Neural cell (in vitro differentiated cells): ENCODE results near the gene SHOX. TPM values are rescaled to one million over a fixed set of nuclear protein-coding genes. Genes with fewer than 3 reads are reported as not detected.
"Not testable (repeated sequence)": the region's sequence is repeated elsewhere in the genome, so short reads cannot be mapped to it uniquely, and the experiment has no call there.

Experiments
- H2AFZ ChIP-seq: fragments of 200-600, 300-800 bp; sonication (generic), shearing (Covaris generic); 2 replicates; pipeline ENCODE4 v1.6.0; 2014; ENCODE audit warnings: low read depth, mild to moderate bottlenecking, antibody characterized with exemption, low read length, moderate library complexity
- H3F3A ChIP-seq: fragments of 200-600 bp; shearing (Covaris generic); 2 replicates; pipeline ENCODE4 v1.6.1; 2016; ENCODE audit warnings: mild to moderate bottlenecking, moderate library complexity, mixed read lengths, antibody characterized with exemption, low read length; ENCODE audit not compliant: insufficient read depth, poor library complexity, severe bottlenecking
- H3K27ac ChIP-seq: fragments of 200-600, 300-800 bp; sonication (generic), shearing (Covaris generic); 2 replicates; pipeline ENCODE4 v1.5.1; 2014; ENCODE audit warnings: mild to moderate bottlenecking, low read length, moderate library complexity
- H3K27me3 ChIP-seq: fragments of 300-800, 200-600 bp; sonication (generic), shearing (Covaris generic); 2 replicates; pipeline ENCODE4 v1.6.0; 2014; ENCODE audit warnings: mild to moderate bottlenecking, low read depth, low read length, moderate library complexity; ENCODE audit not compliant: insufficient read depth
- H3K36me3 ChIP-seq: fragments of 300-800, 200-600 bp; sonication (generic), shearing (Covaris generic); 2 replicates; pipeline ENCODE4 v1.5.1; 2014; ENCODE audit warnings: mild to moderate bottlenecking, antibody characterized with exemption, low read length, moderate library complexity; ENCODE audit not compliant: insufficient read depth
- H3K4me2 ChIP-seq: fragments of 300-800, 200-600 bp; sonication (generic), shearing (Covaris generic); 2 replicates; pipeline ENCODE4 v1.6.0; 2014; ENCODE audit warnings: mild to moderate bottlenecking, low read length
- H3K4me3 ChIP-seq: fragments of 300-800, 200-600 bp; sonication (generic), shearing (Covaris generic); 2 replicates; pipeline ENCODE4 v1.5.1; 2014; ENCODE audit warnings: mild to moderate bottlenecking, low read length, moderate library complexity
- H3K79me2 ChIP-seq: fragments of 200-600 bp; shearing (Covaris generic); replicated peaks from 2 replicates; pipeline ENCODE4 v1.6.0; 2014; ENCODE audit warnings: mild to moderate bottlenecking, low read length, moderate library complexity; ENCODE audit not compliant: insufficient read depth
- H3K9ac ChIP-seq: fragments of 300-800, 200-600 bp; sonication (generic), shearing (Covaris generic); 2 replicates; pipeline ENCODE4 v1.6.1; 2016; ENCODE audit warnings: mild to moderate bottlenecking, low read length, mixed read lengths
- H3K9me2 ChIP-seq: fragments of 200-600 bp; shearing (Covaris generic); 2 replicates; pipeline ENCODE4 v1.6.1; 2016; ENCODE audit warnings: mild to moderate bottlenecking, low read length, mixed read lengths; ENCODE audit not compliant: insufficient read depth
- H3K9me3 ChIP-seq: fragments of 200-600, 300-800 bp; sonication (generic), shearing (Covaris generic); 2 replicates; pipeline ENCODE4 v1.6.1; 2016; ENCODE audit warnings: mild to moderate bottlenecking, mixed run types, low read length, moderate library complexity, mixed read lengths
- H4K20me1 ChIP-seq: fragments of 200-600 bp; shearing (Covaris generic); 2 replicates; pipeline ENCODE4 v1.6.1; 2016; ENCODE audit warnings: mild to moderate bottlenecking, mixed run types; ENCODE audit not compliant: insufficient read depth
- CTCF ChIP-seq: fragments of 450-650 bp; IDR thresholded peaks from 2 replicates; pipeline ENCODE4 v1.5.1; 2014; ENCODE audit warnings: antibody characterized with exemption, mild to moderate bottlenecking, moderate library complexity; ENCODE audit not compliant: poor library complexity, severe bottlenecking
- EP300 ChIP-seq: fragments of 450-650 bp; conservative IDR thresholded peaks from 2 replicates; pipeline ENCODE4 v1.6.1; 2014; ENCODE audit warnings: antibody characterized with exemption, mild to moderate bottlenecking, moderate library complexity; ENCODE audit not compliant: poor library complexity, severe bottlenecking
- EZH2 ChIP-seq: fragments of 200-600, 300-800 bp; shearing (Covaris generic), sonication (generic); IDR thresholded peaks from 2 replicates; pipeline ENCODE4 v1.6.1; 2014; ENCODE audit warnings: antibody characterized with exemption, low read length, borderline replicate concordance, mild to moderate bottlenecking; ENCODE audit not compliant: insufficient read depth, poor library complexity, severe bottlenecking
- MXI1 ChIP-seq: fragments of 450-650 bp; conservative IDR thresholded peaks from 2 replicates; pipeline ENCODE4 v1.6.1; 2014; ENCODE audit warnings: antibody characterized with exemption, mild to moderate bottlenecking; ENCODE audit not compliant: poor library complexity, severe bottlenecking
- POLR2AphosphoS5 ChIP-seq: IDR thresholded peaks from 2 replicates; pipeline ENCODE4 v1.6.1; 2012
- RAD21 ChIP-seq: fragments of 450-650 bp; conservative IDR thresholded peaks from 2 replicates; pipeline ENCODE4 v1.6.1; 2014; ENCODE audit warnings: antibody characterized with exemption, mild to moderate bottlenecking, moderate library complexity
- REST ChIP-seq: IDR thresholded peaks from 2 replicates; pipeline ENCODE4 v1.6.1; 2012; ENCODE audit warnings: borderline replicate concordance
- SMC3 ChIP-seq: fragments of 450-650 bp; conservative IDR thresholded peaks from 2 replicates; pipeline ENCODE4 v1.6.1; 2014; ENCODE audit warnings: antibody characterized with exemption, mild to moderate bottlenecking, moderate library complexity; ENCODE audit not compliant: poor library complexity
- TAF1 ChIP-seq: IDR thresholded peaks from 2 replicates; pipeline ENCODE4 v1.6.1; 2012; ENCODE audit warnings: low read depth
- polyA plus RNA-seq: library from polyadenylated mRNA; depleted of rRNA; stranded (reverse); fragments of >200 nt; gene quantifications from 2 replicates; pipeline ENCODE4 v1.2.3, GENCODE V29; 2014

The SHOX gene
- polyA plus RNA-seq, 1 donor from 2014 or later: not detected

- Histone ChIP-seq H3K79me2 (no peaks in the 10 kb centered on the region), H3F3A (no peaks in the 10 kb centered on the region), H3K27ac (no peak overlapping the region), H4K20me1 (no peaks in the 10 kb centered on the region), H3K9me3 (no peaks in the 10 kb centered on the region), H3K4me3 (no peak overlapping the region), H3K36me3 (no peaks in the 10 kb centered on the region), H3K4me2 (no peak overlapping the region), H2AFZ (no peak overlapping the region), H3K27me3 (peaks cover 63% of the 10 kb centered on the region), H3K9ac (no peak overlapping the region), H3K9me2 (no peaks in the 10 kb centered on the region)
- TF ChIP-seq CTCF (no peak), TAF1 (no peak)
These were observed 12.7 kb upstream of the SHOX start for GRCh38 chrX:617891-618290.

- H4K20me1 ChIP-seq, H3F3A ChIP-seq, H3K27ac ChIP-seq, H3K9me3 ChIP-seq, H2AFZ ChIP-seq, H3K4me3 ChIP-seq, H3K79me2 ChIP-seq, H3K9ac ChIP-seq, H3K4me2 ChIP-seq, H3K9me2 ChIP-seq, H3K36me3 ChIP-seq: not testable (repeated sequence)
- peaks cover 67% of the 10 kb centered on the region for H3K27me3 ChIP-seq
These were observed 12.3 kb upstream of the SHOX start for GRCh38 chrX:618304-618703.

GRCh38 chrX:618761-619450 lies 11.7 kb upstream of the SHOX start:
- no peaks in the 10 kb centered on the region for H3K79me2 ChIP-seq
- H3K9me3 ChIP-seq: no peaks in the 10 kb centered on the region
- H2AFZ ChIP-seq: no peak overlapping the region
- no peaks in the 10 kb centered on the region for H3F3A ChIP-seq
- peaks cover 73% of the 10 kb centered on the region for H3K27me3 ChIP-seq
- no peaks in the 10 kb centered on the region for H3K9me2 ChIP-seq
- H3K9ac ChIP-seq: no peak overlapping the region
- H4K20me1 ChIP-seq: no peaks in the 10 kb centered on the region
- no peak overlapping the region for H3K4me2 ChIP-seq
- no peak for TF ChIP-seq RAD21
- H3K36me3 ChIP-seq: no peaks in the 10 kb centered on the region
- H3K27ac ChIP-seq: no peak overlapping the region
- no peak overlapping the region for H3K4me3 ChIP-seq

- Histone ChIP-seq H3K4me2 (no peak overlapping the region), H3K4me3 (no peak overlapping the region), H2AFZ (no peak overlapping the region), H3K36me3 (no peaks in the 10 kb centered on the region), H4K20me1 (no peaks in the 10 kb centered on the region), H3K79me2 (no peaks in the 10 kb centered on the region), H3K9me3 (no peaks in the 10 kb centered on the region), H3K27ac (no peak overlapping the region), H3K9me2 (no peaks in the 10 kb centered on the region), H3F3A (no peaks in the 10 kb centered on the region), H3K27me3 (peaks cover 79% of the 10 kb centered on the region), H3K9ac (no peak overlapping the region)
- no peak for TF ChIP-seq EZH2
- TF ChIP-seq MXI1: no peak
- TF ChIP-seq CTCF: no peak
- TF ChIP-seq REST: no peak
- TF ChIP-seq EP300: no peak
- no peak for TF ChIP-seq POLR2AphosphoS5
- TF ChIP-seq SMC3: no peak
These were observed 11.2 kb upstream of the SHOX start for GRCh38 chrX:619451-619811.
